Left ventricle myocardium inferior (tissue), 1 donor: ENCODE data around the gene SLC25A3. TPM values are rescaled to one million over a fixed set of nuclear protein-coding genes. Genes with fewer than 3 reads are reported as not detected.
"Not testable (repeated sequence)": the region's sequence is repeated elsewhere in the genome, so short reads cannot be mapped to it uniquely, and the experiment has no call there.

Experiments
- DNase-seq: peaks from one replicate; pipeline ENCODE4 v3.0.0-alpha.2; 2020
- H3K27ac ChIP-seq: fragments of 200-600 bp; replicated peaks from 2 replicates; pipeline ENCODE4 v1.8.0; 2021
- H3K27me3 ChIP-seq: fragments of 200-600 bp; 2 replicates; pipeline ENCODE4 v1.8.0; 2021; ENCODE audit warnings: low read depth
- H3K36me3 ChIP-seq: fragments of 200-600 bp; 2 replicates; pipeline ENCODE4 v1.8.0; 2021
- H3K4me1 ChIP-seq: fragments of 200-600 bp; 2 replicates; pipeline ENCODE4 v1.8.0; 2021
- H3K4me3 ChIP-seq: fragments of 200-600 bp; 2 replicates; pipeline ENCODE4 v1.8.0; 2021; ENCODE audit warnings: mild to moderate bottlenecking, moderate library complexity
- H3K9me3 ChIP-seq: fragments of 200-600 bp; replicated peaks from 2 replicates; pipeline ENCODE4 v1.8.0; 2021
- CTCF ChIP-seq: fragments of 200-600 bp; IDR thresholded peaks from 2 replicates; pipeline ENCODE4 v1.8.0; 2021; ENCODE audit warnings: antibody characterized with exemption, mild to moderate bottlenecking, borderline replicate concordance
- intact Hi-C: fragments of 100-400 bp; cut with micrococcal nuclease; formaldehyde crosslinking; loops from one replicate; pipeline ENCODE4 v1.11.0; 2022
- long read RNA-seq: library from polyadenylated mRNA; unstranded; transcript quantifications from one replicate; pipeline ENCODE4 v2.0.0, GENCODE V29; 2021
- total RNA-seq: library from RNA; stranded (reverse); fragmentation: NEBNext Ultra II Directional; extraction: Animal tissue kit (Norgen Biotek cat#: 25700); gene quantifications from one replicate; pipeline ENCODE4 v1.2.1, GENCODE V29; 2021
- donor health status: DM: no; HTN: yes; CAD: no; lungs with severe emphysema.

The SLC25A3 gene
- 1,638 TPM for total RNA-seq
- long read RNA-seq, full-length matches to known transcripts = 1,020 of 1,174 reads
- long read RNA-seq, partial matches to known transcripts = 134 of 1,174 reads
- long read RNA-seq, other reads (novel, unspliced or antisense) = 20 of 1,174 reads

- intact Hi-C loops = no loop called here
- Histone ChIP-seq H3K27ac (peak within 1 kb of the TSS; percentile 98), H3K9me3 (no peaks in the 10 kb centered on the region), H3K27me3 (no peaks in the 10 kb centered on the region), H3K4me3 (peak within 1 kb of the TSS; percentile 100), H3K36me3 (peaks cover 39% of the 10 kb centered on the region), H3K4me1 (peaks cover 57% of the 10 kb centered on the region)
- peak; percentile 95 for DNase-seq
- no peak for TF ChIP-seq CTCF
These were observed at the start of gene SLC25A3 for GRCh38 chr12:98593351-98594049. TSS of gene SLC25A3 (plus strand) at chr12:98593686. CDS start at chr12:98593979, 293 bp downstream.

GRCh38 chr12:98543701-98544100, 49.8 kb upstream of the SLC25A3 start:
- Histone ChIP-seq H3K4me1 (no peaks in the 10 kb centered on the region), H3K4me3 (no peak overlapping the region), H3K27me3 (no peaks in the 10 kb centered on the region), H3K27ac (no peak overlapping the region), H3K9me3 (no peaks in the 10 kb centered on the region), H3K36me3 (peaks cover 41% of the 10 kb centered on the region)
- DNase-seq = no peak
- intact Hi-C loops = no loop called here
- TF ChIP-seq CTCF = no peak

GRCh38 chr12:98544751-98545150, 48.7 kb upstream of the SLC25A3 start:
- Histone ChIP-seq H3K4me3 (no peak overlapping the region), H3K4me1 (no peaks in the 10 kb centered on the region), H3K36me3 (peaks cover 47% of the 10 kb centered on the region), H3K9me3 (no peaks in the 10 kb centered on the region), H3K27me3 (no peaks in the 10 kb centered on the region), H3K27ac (no peak overlapping the region)
- TF ChIP-seq CTCF = no peak
- DNase-seq = no peak
- intact Hi-C loops = no loop called here

- Histone ChIP-seq H3K4me3 (no peak overlapping the region), H3K27me3 (no peaks in the 10 kb centered on the region), H3K4me1 (no peaks in the 10 kb centered on the region), H3K27ac (no peak overlapping the region), H3K36me3 (peaks cover 61% of the 10 kb centered on the region), H3K9me3 (no peaks in the 10 kb centered on the region)
- intact Hi-C loops = no loop called here
- DNase-seq = no peak
- TF ChIP-seq CTCF = no peak
These were observed 43.9 kb upstream of the SLC25A3 start for GRCh38 chr12:98549371-98550110.

GRCh38 chr12:98551787-98552186, 41.7 kb upstream of the SLC25A3 start:
- no peak for DNase-seq
- Histone ChIP-seq H3K4me3 (no peak overlapping the region), H3K36me3 (peaks cover 51% of the 10 kb centered on the region), H3K4me1 (no peaks in the 10 kb centered on the region), H3K27ac (no peak overlapping the region), H3K27me3 (no peaks in the 10 kb centered on the region), H3K9me3 (no peaks in the 10 kb centered on the region)
- no peak for TF ChIP-seq CTCF
- intact Hi-C loops = no loop called here

GRCh38 chr12:98558097-98558496, 35.4 kb upstream of the SLC25A3 start:
- H3K27ac ChIP-seq, DNase-seq, intact Hi-C loops, H3K4me1 ChIP-seq, H3K9me3 ChIP-seq, H3K36me3 ChIP-seq, H3K27me3 ChIP-seq, H3K4me3 ChIP-seq: not testable (repeated sequence)
